ENCODE measurements around the gene TK2. TPM values are rescaled to one million over a fixed set of nuclear protein-coding genes. Genes with fewer than 3 reads are reported as not detected.

TK2 gene
- total RNA-seq, 1 donor from 2014 or later, result 25.2 TPM

DNA sequence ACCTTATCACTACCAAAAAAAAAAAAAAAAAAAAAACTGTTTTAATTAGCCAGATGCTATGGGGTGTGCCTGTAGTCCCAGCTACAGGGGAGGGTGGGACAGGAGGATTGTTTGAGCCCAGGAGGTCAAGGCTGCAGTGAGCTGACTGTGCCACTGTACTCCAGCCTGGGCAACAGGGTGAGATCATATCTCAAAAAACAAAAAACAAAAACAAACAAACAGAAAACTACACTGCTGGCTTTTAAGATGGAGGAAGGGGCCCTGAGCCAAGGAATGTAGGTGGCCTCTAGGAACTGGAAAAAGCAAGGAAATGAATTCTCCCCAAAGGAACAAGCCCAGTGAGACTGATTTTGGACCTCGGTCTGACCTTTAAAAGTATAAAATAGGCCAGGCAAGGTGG is 61.4 kb downstream of the TK2 start:
- Histone ChIP-seq H3K4me3 (ENCODE audit: low read depth, low read length) (no peak overlapping the region), H3K36me3 (ENCODE audit: control insufficient read depth, insufficient read depth, low read length) (no peaks in the 10 kb centered on the region), H3K27me3 (ENCODE audit: control insufficient read depth, insufficient read depth, low read length) (no peaks in the 10 kb centered on the region)
- TF ChIP-seq CTCF (IDR thresholded peaks at IDR 0.05; ENCODE audit: insufficient read depth, low read length, poor library complexity, severe bottlenecking), result no peak
- DNase-seq (ENCODE audit: low read depth), result no peak

DNA sequence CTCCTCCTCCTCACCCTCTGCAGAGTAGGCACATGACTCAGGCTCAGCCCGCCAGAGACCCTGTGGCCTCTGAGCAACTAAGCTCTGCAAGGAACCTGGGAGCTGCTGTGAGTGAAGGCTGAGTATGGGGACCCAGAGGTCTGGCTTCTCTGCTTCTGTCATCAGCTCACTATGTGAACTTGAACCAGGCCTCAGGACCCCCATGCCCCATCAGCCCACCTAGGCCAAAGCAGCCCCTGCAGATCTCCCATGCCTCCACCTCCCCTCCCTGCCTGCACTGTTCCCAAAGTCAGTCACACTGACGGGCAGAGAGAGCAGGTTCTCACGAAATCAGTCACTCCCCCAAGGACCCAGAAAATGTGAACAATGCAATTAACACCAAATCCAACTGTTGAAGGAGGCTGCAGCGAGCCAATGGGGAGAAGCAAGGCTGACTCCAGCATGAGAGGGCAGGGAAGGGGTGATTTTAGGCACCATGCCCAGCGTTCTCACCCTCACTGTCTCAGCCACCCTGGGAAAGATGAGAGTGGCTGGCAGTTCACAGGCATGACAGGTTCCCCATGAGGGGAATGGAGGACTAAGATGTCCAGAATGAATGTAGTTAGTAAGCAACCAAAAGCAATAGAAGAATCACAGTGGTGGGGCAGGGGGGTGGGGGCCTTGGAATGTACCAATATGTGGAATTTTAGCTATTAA is 62.2 kb downstream of the TK2 start:
- no peak for TF ChIP-seq CTCF (IDR thresholded peaks at IDR 0.05; ENCODE audit: insufficient read depth, low read length, poor library complexity, severe bottlenecking)
- Histone ChIP-seq H3K36me3 (ENCODE audit: control insufficient read depth, insufficient read depth, low read length) (no peaks in the 10 kb centered on the region), H3K27me3 (ENCODE audit: control insufficient read depth, insufficient read depth, low read length) (no peaks in the 10 kb centered on the region), H3K4me3 (ENCODE audit: low read depth, low read length) (no peak overlapping the region)
- DNase-seq (ENCODE audit: low read depth), result no peak

DNA sequence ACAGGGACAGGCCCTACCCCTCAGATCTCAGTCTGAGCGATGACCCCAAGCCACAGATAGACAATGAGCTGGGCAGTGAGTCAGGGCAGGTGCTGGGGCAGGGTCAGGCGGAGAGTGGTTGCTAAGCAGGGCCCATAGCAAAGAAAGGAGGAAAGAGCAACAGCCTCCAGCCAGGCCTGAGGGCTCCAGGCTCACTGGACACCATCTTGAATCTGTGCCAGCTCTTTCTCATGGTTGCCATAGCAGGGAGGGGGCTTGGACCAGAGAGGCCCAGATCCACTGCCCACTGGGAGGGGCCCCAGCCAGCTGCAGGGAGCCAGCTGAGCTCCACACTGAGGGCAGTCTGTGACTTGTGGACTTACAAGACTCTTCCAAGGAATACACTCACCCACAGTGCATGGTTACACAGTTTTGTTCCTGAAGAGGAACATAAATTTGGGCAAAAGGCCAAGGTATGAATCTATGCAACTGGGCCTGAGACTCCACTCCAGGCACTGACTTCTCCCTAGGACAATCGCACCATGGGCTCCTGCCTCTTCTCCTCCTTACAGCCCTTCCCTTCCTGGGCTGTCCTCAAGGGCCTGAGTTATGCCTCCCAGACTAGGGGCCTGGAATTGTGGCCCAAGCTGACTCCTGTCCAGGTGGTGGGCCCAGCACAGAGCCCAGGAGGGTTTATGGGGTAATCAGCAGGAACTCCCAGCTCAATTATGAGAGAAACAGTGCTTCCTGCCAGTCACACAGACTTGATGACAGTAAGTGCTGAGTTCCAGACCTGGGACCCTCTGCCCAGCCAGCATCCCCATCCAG is 62.9 kb downstream of the TK2 start:
- H3K4me3 ChIP-seq (ENCODE audit: low read depth, low read length), result no peak overlapping the region
- DNase-seq (ENCODE audit: low read depth), result peak; percentile 49
- no peaks in the 10 kb centered on the region for H3K27me3 ChIP-seq (ENCODE audit: control insufficient read depth, insufficient read depth, low read length)
- H3K36me3 ChIP-seq (ENCODE audit: control insufficient read depth, insufficient read depth, low read length), result no peaks in the 10 kb centered on the region
- TF ChIP-seq CTCF (IDR thresholded peaks at IDR 0.05; ENCODE audit: insufficient read depth, low read length, poor library complexity, severe bottlenecking), result no peak

- H3K4me3 ChIP-seq (ENCODE audit: low read depth, low read length), result no peak overlapping the region
- H3K36me3 ChIP-seq (ENCODE audit: control insufficient read depth, insufficient read depth, low read length), result no peaks in the 10 kb centered on the region
- no peaks in the 10 kb centered on the region for H3K27me3 ChIP-seq (ENCODE audit: control insufficient read depth, insufficient read depth, low read length)
- DNase-seq (ENCODE audit: low read depth), result no peak
- no peak for TF ChIP-seq CTCF (IDR thresholded peaks at IDR 0.05; ENCODE audit: insufficient read depth, low read length, poor library complexity, severe bottlenecking)
These were observed 63.6 kb downstream of the TK2 start for GRCh38 chr16:66486199-66486772.

DNA sequence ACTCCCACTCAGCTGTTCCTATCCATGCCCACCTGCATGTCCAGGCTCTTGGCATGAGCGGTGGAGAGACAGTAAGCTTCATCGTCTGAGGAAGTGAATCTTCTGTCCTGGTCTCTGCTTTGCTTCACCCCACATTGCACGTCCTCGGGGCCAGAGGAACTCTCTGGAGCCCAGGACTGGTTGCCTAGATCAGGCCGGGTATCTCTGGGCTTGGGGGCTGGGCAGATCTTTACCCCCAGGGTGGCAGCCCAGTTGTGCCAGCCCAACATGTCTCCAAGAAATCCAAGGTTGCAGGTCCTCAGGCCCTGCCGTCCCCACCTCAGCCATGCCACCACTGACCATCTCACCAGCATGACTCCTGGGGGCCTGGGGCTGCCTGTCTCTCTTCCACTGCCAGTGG is 64.5 kb downstream of the TK2 start:
- no peak for DNase-seq (ENCODE audit: low read depth)
- TF ChIP-seq CTCF (IDR thresholded peaks at IDR 0.05; ENCODE audit: insufficient read depth, low read length, poor library complexity, severe bottlenecking), result no peak
- Histone ChIP-seq H3K4me3 (ENCODE audit: low read depth, low read length) (no peak overlapping the region), H3K36me3 (ENCODE audit: control insufficient read depth, insufficient read depth, low read length) (no peaks in the 10 kb centered on the region), H3K27me3 (ENCODE audit: control insufficient read depth, insufficient read depth, low read length) (no peaks in the 10 kb centered on the region)

All from kidney epithelial cell (primary cell).